Right hindlimb (tissue), 1 donor: ENCODE data around the gene POLRMT.
"Not testable (repeated sequence)": the region's sequence is repeated elsewhere in the genome, so short reads cannot be mapped to it uniquely, and the experiment has no call there.

Experiments used
- DNase-seq: peaks from one replicate; pipeline ENCODE4 v3.0.0-alpha.2; 2018

Gene POLRMT

GRCh38 chr19:591099-591958, 42.0 kb downstream of the POLRMT start:
- DNase-seq, result no peak

- DNase-seq, result no peak
Observed at GRCh38 chr19:590750-591098, 42.6 kb downstream of the POLRMT start.

DNA sequence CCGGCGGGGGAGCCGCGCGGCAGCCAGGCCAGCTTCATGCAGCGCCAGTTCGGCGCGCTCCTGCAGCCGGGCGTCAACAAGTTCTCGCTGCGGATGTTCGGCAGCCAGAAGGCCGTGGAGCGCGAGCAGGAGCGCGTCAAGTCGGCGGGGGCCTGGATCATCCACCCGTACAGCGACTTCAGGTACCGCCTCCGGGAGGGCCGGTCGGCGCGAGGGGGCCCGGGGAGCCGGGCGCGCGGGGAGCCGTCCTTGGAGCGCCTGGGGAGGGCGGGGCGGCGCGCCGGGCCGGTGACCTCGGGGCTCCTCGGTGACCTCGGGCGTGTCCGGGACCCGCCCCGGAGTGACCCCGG, 43.0 kb downstream of the POLRMT start:
- DNase-seq, result no peak

GRCh38 chr19:589693-590395, 43.5 kb downstream of the POLRMT start, which contains the start of gene HCN2:
HCN2 (plus strand) TSS chr19:589881; CDS start chr19:589946, 65 bp downstream.
- DNase-seq, result no peak

GRCh38 chr19:588741-589692, 44.3 kb downstream of the POLRMT start:
- no peak for DNase-seq

GRCh38 chr19:588093-588740, 45.1 kb downstream of the POLRMT start:
- DNase-seq, result peak; percentile 76

DNA sequence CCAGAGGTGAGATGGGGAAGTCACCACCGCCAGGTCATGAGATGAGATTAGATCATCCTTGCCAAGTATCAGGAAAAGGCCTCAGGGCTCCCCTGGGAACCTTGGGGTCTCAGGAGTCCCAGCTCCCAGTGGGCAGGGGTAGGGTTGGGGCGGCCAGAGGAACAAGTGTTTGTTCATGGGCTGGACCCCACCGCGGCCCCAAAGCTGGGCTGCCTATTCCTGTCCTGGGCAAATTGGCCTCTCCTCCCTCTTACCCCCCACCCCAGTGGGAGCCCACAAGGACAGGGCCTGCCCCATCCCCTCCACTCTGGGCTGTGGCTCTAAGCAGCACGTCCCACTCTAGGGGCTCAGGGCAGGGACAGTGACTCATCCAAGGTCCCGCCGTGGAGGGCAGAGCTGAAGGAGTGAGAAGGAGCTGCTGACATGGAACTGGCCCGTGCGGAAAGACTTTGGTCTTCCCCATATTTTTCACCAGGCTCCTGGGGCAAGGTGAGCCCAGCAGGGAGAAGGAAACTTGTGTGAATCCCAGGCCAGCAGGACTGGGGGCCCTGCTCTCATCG, 47.7 kb downstream of the POLRMT start:
- DNase-seq, result no peak

DNA sequence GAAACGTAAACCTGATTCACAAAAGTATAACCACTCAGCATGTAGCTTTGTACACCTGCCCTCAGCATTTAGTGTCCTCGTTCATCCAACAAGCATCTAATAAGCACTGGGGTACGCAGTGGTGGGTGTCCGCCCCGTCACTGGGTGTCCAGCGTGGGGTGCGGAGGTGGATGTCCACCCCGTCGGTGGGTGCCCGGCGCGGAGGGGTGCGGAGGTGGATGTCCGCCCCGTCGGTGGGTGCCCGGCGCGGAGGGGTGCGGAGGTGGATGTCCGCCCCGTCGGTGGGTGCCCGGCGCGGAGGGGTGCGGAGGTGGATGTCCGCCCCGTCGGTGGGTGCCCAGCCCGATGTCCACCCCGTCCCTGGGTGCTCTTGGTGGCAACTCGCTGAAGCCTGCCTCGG, 48.2 kb downstream of the POLRMT start:
- not testable (repeated sequence) for DNase-seq

- peak; percentile 68 for DNase-seq
Observed at GRCh38 chr19:584240-585001, 48.9 kb downstream of the POLRMT start.

DNA sequence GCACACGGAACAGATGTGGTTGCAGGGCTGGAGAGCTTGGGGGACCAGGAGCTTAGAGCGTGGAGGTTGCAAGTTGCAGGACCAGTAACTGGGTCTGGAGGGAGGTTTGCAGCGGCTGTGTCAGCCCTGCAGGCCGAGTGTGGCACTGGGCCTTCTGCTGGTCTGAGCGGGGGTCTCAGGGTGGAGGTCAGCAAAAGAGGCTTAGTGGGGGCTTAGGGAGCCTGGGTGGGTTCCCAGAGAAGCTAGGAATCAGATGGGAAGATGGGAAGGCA, 49.4 kb downstream of the POLRMT start:
- no peak for DNase-seq

- peak; percentile 20 for DNase-seq
Observed at GRCh38 chr19:583198-583967, 50.0 kb downstream of the POLRMT start.

GRCh38 chr19:582497-583197, 50.7 kb downstream of the POLRMT start:
- peak; percentile 14 for DNase-seq

DNA sequence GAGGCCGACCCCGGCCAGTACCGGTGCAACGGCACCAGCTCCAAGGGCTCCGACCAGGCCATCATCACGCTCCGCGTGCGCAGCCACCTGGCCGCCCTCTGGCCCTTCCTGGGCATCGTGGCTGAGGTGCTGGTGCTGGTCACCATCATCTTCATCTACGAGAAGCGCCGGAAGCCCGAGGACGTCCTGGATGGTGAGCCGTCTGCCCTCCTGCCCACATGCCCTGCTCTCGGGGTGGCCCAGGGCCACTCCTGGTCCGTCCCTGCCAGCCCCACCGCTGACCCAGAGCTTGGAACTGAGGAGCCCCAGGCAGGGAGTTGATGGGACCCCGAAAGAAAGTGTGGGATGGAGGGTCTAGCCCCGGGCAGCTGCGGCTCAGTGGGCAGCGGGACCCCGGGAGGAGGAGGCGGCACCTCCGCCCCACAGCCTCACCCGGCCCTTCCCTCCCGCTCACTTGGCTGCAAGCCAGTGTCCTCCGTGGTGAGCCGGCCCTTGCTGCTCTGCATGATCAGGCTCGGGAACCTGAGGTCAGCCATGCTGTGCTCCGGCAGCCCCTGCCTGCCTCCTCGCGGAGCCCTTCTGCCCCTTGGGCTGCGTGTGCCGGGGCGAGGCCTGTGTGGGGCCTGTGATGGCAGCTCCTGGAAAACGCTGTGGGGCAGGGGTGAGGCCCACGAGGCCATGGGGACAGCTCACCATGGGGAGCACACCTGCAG, 51.8 kb downstream of the POLRMT start:
- peak; percentile 9 for DNase-seq

DNA sequence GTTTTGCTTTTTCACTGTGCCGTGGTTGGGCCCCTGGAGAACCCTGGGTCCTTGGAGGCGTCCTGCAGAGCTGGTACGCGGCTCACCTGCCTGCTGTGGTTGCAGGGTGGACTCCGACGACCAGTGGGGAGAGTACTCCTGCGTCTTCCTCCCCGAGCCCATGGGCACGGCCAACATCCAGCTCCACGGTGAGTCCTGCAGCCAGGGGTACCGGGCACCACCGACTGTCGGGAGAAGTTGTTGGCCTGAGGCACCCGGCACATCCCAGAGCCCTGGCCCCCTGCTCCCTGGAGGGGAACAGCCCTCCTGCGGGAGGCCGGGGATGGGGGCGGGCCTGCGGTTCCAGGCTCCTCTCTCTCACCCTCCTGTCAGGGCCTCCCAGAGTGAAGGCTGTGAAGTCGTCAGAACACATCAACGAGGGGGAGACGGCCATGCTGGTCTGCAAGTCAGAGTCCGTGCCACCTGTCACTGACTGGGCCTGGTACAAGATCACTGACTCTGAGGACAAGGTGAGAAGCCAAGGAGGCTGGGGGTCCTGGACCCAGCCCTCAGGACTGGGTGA, 53.0 kb downstream of the POLRMT start:
- DNase-seq, result no peak

DNA sequence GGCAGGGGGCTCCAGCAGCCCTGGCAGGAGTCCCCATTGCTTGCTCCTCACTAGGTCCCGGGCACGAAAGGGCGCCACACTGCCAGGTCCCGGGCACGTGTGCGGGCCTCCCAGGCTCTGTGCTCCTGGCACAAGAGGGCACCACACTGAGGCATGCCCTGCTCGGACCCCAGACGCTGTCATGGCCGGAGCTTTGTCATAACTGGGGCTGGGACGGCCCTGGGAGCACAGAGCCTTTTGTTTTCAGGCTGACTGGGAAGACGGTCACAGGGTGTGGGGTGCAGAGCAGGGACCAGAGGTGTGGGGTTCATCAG, 53.5 kb downstream of the POLRMT start:
- DNase-seq, result no peak

DNA sequence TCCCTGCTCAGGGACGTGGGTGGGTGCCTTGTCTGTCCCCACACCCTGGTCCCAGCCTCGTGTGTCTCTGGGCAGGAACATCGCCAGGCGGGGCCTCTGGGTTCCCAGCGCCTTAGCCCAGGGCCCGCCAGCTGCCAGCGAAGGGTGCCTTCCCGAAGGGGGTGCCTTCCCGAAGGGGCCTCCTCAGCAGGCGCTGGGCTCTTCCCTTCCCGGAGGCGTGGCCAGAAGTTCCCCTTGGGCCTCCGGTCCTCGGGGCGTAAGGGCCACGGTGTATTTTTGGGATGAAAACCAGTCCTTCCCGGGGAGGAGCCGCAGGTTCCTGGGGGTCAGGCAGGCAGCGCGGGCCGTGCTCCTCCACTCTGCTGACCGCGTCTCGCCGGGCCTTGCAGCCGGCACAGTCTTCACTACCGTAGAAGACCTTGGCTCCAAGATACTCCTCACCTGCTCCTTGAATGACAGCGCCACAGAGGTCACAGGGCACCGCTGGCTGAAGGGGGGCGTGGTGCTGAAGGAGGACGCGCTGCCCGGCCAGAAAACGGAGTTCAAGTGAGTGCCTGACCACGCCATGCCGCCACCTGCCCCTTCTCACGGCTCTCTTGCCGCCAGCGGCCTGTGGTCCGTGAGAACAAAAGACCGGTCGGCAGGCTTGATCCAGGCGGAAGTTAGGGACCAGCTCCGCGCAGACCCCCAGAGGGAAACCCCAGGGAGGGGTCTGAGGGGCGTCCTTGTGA, 54.1 kb downstream of the POLRMT start:
- DNase-seq, result no peak

GRCh38 chr19:577439-578392, 55.6 kb downstream of the POLRMT start:
- peak; percentile 19 for DNase-seq
